Measurements from ENCODE around the gene KIRREL1.
A peak's percentile ranks its signal among the peaks of the same experiment; 100 is the strongest.

Gene KIRREL1

GRCh38 chr1:157975228-157975950 lies 18.1 kb upstream of the KIRREL1 start:
- DNase-seq = no peak

- DNase-seq = no peak
Observed at GRCh38 chr1:157976888-157977287, 16.6 kb upstream of the KIRREL1 start.

GRCh38 chr1:157978586-157979403 lies 14.7 kb upstream of the KIRREL1 start:
- no peak for DNase-seq

GRCh38 chr1:157982136-157982535 lies 11.3 kb upstream of the KIRREL1 start:
- DNase-seq = no peak

- no peak for DNase-seq
Observed at GRCh38 chr1:157983787-157984186, 9.7 kb upstream of the KIRREL1 start.

- no peak for DNase-seq
Observed at GRCh38 chr1:157984469-157984868, 9.0 kb upstream of the KIRREL1 start.

GRCh38 chr1:157985473-157985872 lies 8.0 kb upstream of the KIRREL1 start:
- no peak for DNase-seq

- DNase-seq = no peak
Observed at GRCh38 chr1:157988002-157988401, 5.4 kb upstream of the KIRREL1 start.

- peak; percentile 48 for DNase-seq
Observed at GRCh38 chr1:157992031-157992832, 1.2 kb upstream of the KIRREL1 start.

GRCh38 chr1:157992833-157993146 lies 655 bp upstream of the KIRREL1 start:
- DNase-seq = no peak

- DNase-seq = no peak
Observed at GRCh38 chr1:157993918-157994605, 617 bp downstream of the KIRREL1 start.

GRCh38 chr1:157994704-157995582 lies 1.5 kb downstream of the KIRREL1 start:
- no peak for DNase-seq

- DNase-seq = no peak
Observed at GRCh38 chr1:157995583-157996169, 2.2 kb downstream of the KIRREL1 start.

- DNase-seq = no peak
Observed at GRCh38 chr1:157996433-157996832, 3.0 kb downstream of the KIRREL1 start.

GRCh38 chr1:158000507-158000906 lies 7.1 kb downstream of the KIRREL1 start:
- no peak for DNase-seq

GRCh38 chr1:158002022-158002630 lies 8.7 kb downstream of the KIRREL1 start:
- DNase-seq = no peak

GRCh38 chr1:158002631-158003405 lies 9.4 kb downstream of the KIRREL1 start:
- DNase-seq = no peak

GRCh38 chr1:158003406-158003800 lies 10.0 kb downstream of the KIRREL1 start:
- no peak for DNase-seq

- no peak for DNase-seq
Observed at GRCh38 chr1:158005224-158005623, 11.8 kb downstream of the KIRREL1 start.

GRCh38 chr1:158007180-158007579 lies 13.7 kb downstream of the KIRREL1 start:
- no peak for DNase-seq
